Measurements from ENCODE around the gene FBXO4.

The FBXO4 gene

DNA sequence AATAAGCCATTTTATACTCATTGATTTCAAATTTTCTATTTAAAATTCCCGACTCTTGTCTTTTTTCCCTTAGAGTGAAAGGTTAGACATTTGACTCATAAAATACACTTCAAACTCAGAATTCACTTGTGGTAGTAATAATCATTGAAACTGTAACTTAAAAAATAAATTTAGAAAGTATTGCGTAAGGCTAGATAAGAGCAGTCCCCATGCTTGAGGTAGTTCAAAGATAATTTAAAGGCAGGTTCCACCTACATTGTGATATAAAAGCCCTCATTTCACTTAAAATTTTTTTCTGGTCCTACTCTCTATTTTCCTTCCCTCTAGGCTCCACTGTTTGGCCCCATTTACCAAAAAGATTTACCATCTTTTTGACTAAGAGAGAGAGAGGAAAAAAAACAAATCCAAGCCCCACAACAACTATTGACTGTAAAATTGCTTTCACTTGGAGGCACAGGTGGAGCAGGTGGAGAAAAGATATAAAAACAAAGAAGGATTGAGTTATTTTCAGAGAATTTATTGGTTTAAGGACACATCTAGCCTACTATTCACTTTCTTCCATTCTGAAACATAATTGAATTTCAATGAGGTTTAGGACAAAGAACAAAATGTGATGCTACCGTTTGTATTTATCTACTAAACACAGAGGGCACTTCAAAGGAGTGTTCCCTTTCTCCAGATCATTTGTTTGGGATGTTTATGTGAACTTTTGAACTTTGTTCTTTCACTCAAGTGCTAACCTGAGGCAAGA is 61.0 kb downstream of the FBXO4 start:
- DNase-seq: no peak
